K562 (cell line): ENCODE measurements around the gene STUB1. TPM values are rescaled to one million over a fixed set of nuclear protein-coding genes. Genes with fewer than 3 reads are reported as not detected.
A peak's percentile ranks its signal among the peaks of the same experiment; 100 is the strongest.

Experiments
- ARNT ChIP-seq, 2 experiments: fragments of 450-650 bp; IDR thresholded peaks; 2 replicates each; pipeline ENCODE4 v1.6.1; 2016; ENCODE audit warnings: mild to moderate bottlenecking in 1 of 2
- CBFA2T2 ChIP-seq: fragments of 450-650 bp; conservative IDR thresholded peaks from 2 replicates; pipeline ENCODE4 v1.6.1; 2017; ENCODE audit warnings: mild to moderate bottlenecking
- CGGBP1 ChIP-seq: fragments of 250-450 bp; sonication (Bioruptor Pico); IDR thresholded peaks from 2 replicates; pipeline ENCODE4 v1.9.0; 2021; ENCODE audit warnings: mild to moderate bottlenecking
- CTCFL ChIP-seq: IDR thresholded peaks from 2 replicates; pipeline ENCODE4 v1.6.1; 2011; ENCODE audit warnings: borderline replicate concordance, low read depth, mild to moderate bottlenecking, moderate library complexity, low read length; ENCODE audit not compliant: insufficient read depth, poor library complexity, severe bottlenecking
- ESRRA ChIP-seq: fragments of 450-650 bp; IDR thresholded peaks from 2 replicates; pipeline ENCODE4 v1.6.1; 2014; ENCODE audit warnings: low read depth, mild to moderate bottlenecking, moderate library complexity, borderline replicate concordance
- GABPB2 ChIP-seq: fragments of 250-450 bp; sonication (Bioruptor Pico); conservative IDR thresholded peaks from 2 replicates; pipeline ENCODE4 v1.5.1; 2021; ENCODE audit warnings: mild to moderate bottlenecking
- NR4A1 ChIP-seq, 2 experiments: fragments of 250-450 bp in 1 of 2; fragments of 450-650 bp in 1 of 2; sonication (Bioruptor Pico) in 1 of 2; IDR thresholded peaks; 2 replicates each; pipeline versions ENCODE4 v1.4.0 to v1.6.1; 2016 to 2020; ENCODE audit warnings: mild to moderate bottlenecking in 2 of 2, missing compliant biosample characterization in 1 of 2, missing genetic modification characterization in 1 of 2, moderate library complexity in 1 of 2
- POLR2AphosphoS2 ChIP-seq: IDR thresholded peaks from 2 replicates; pipeline ENCODE4 v1.6.1; 2012; ENCODE audit warnings: low read length, improper control_type of control experiment
- RB1 ChIP-seq: fragments of 450-650 bp; IDR thresholded peaks from 2 replicates; pipeline ENCODE4 v1.6.1; 2017; ENCODE audit warnings: low read depth, mild to moderate bottlenecking
- RNF219 ChIP-seq: fragments of 250-450 bp; sonication (Bioruptor Pico); IDR thresholded peaks from 2 replicates; pipeline ENCODE4 v1.5.0; 2022; ENCODE audit warnings: mild to moderate bottlenecking
- TAL1 ChIP-seq: fragments of 450-650 bp; IDR thresholded peaks from 2 replicates; pipeline ENCODE4 v1.6.1; 2016; ENCODE audit warnings: mild to moderate bottlenecking
- ZBTB7A ChIP-seq: IDR thresholded peaks from 2 replicates; pipeline ENCODE4 v1.6.1; 2011; ENCODE audit warnings: low read depth, mild to moderate bottlenecking, low read length, moderate library complexity, borderline replicate concordance; ENCODE audit not compliant: control insufficient read depth
- ZC3H4 ChIP-seq: sonication (generic); formaldehyde crosslinking; IDR thresholded peaks from 2 replicates; pipeline ENCODE4 v1.9.0; 2021; ENCODE audit warnings: missing genetic modification reagents, borderline replicate concordance
- ZHX1 ChIP-seq: fragments of 150-350 bp; conservative IDR thresholded peaks from 2 replicates; pipeline ENCODE4 v1.6.1; 2014; ENCODE audit warnings: low read length
- ZNF133 ChIP-seq: fragments of 250-450 bp; sonication (Bioruptor Pico); IDR thresholded peaks from 2 replicates; pipeline ENCODE4 v1.4.0; 2020; ENCODE audit warnings: mild to moderate bottlenecking
- ZNF277 ChIP-seq: fragments of 250-450 bp; sonication (Bioruptor Pico); IDR thresholded peaks from 2 replicates; pipeline ENCODE4 v1.8.0; 2022; ENCODE audit warnings: inconsistent platforms, mild to moderate bottlenecking, moderate library complexity, borderline replicate concordance
- ZNF551 ChIP-seq: fragments of 250-450 bp; sonication (Bioruptor Pico); IDR thresholded peaks from 2 replicates; pipeline ENCODE4 v1.5.0; 2021; ENCODE audit warnings: mild to moderate bottlenecking, moderate library complexity
- ZNF766 ChIP-seq: fragments of 200-800 bp; sonication (Bioruptor generic); conservative IDR thresholded peaks from 2 replicates; pipeline ENCODE4 v1.6.1; 2016; ENCODE audit warnings: missing genetic modification characterization, missing compliant biosample characterization
- polyA plus RNA-seq, 8 experiments: library from polyadenylated mRNA; depleted of rRNA in 4 of 8; stranded (reverse) in 5 of 8; unstranded in 3 of 8; fragments of >200 nt; fragmentation: Nextera tagmentation in 2 of 8; fragmentation: Illumina TruSeq in 1 of 8; extraction: Ambion mirVana in 2 of 8; extraction: Trizol in 1 of 8; gene quantifications; 2 replicates each; pipeline versions ENCODE4 v1.2.1 to v1.2.3, GENCODE V29; 2011 to 2014; ENCODE audit warnings: inconsistent platforms in 1 of 8, missing spikeins in 1 of 8
- total RNA-seq, 7 experiments: library from RNA; depleted of rRNA in 6 of 7; stranded (reverse); fragments of >200 nt in 6 of 7; fragmentation: Illumina TruSeq in 2 of 7; extraction: Trizol in 2 of 7; gene quantifications; 2 replicates each; pipeline versions ENCODE4 v1.2.1 to v1.2.3, GENCODE V29; 2011 to 2021; ENCODE audit warnings: low replicate concordance in 1 of 7

Gene STUB1
- total and polyA plus RNA-seq, 9 of the 15 experiments (the other 6 are each of a cell fraction or from before 2014, with no cell fraction given) = 10.6 to 251 (median 152) TPM

- TF ChIP-seq CTCFL = peak; percentile 90
- TF ChIP-seq ZBTB7A = 0 out of 2 replicates have a peak, but pooled peaks have one; percentile 28
- no peak for TF ChIP-seq RNF219
- peak; percentile 12; the same call in 1 of the 2 replicates for TF ChIP-seq ESRRA
- no peak for TF ChIP-seq CBFA2T2
- no peak for TF ChIP-seq ZNF551 (CRISPR knock-in tag)
- TF ChIP-seq POLR2AphosphoS2 = no peak
- TF ChIP-seq ZNF277 (CRISPR knock-in tag) = no peak
- no peak for TF ChIP-seq CGGBP1 (CRISPR knock-in tag)
- TF ChIP-seq NR4A1 (CRISPR knock-in tag; IDR thresholded peaks at IDR 0.05) = no peak
- no peak for TF ChIP-seq NR4A1 (tag; IDR thresholded peaks at IDR 0.05)
- no peak for TF ChIP-seq ZNF766 (CRISPR knock-in tag)
- no peak for TF ChIP-seq GABPB2
- peak; percentile 83 for TF ChIP-seq RB1
- TF ChIP-seq TAL1 = no peak
- no peak for TF ChIP-seq ZHX1
- TF ChIP-seq ARNT (IDR thresholded peaks at IDR 0.05) = no peak
- TF ChIP-seq ZC3H4 (CRISPR knock-in tag) = no peak
- TF ChIP-seq ZNF133 (CRISPR knock-in tag) = no peak
Measured at GRCh38 chr16:660459-661183, 19.6 kb upstream of the STUB1 start (continued).
